Measurements from ENCODE around the gene GPR107.

DNA sequence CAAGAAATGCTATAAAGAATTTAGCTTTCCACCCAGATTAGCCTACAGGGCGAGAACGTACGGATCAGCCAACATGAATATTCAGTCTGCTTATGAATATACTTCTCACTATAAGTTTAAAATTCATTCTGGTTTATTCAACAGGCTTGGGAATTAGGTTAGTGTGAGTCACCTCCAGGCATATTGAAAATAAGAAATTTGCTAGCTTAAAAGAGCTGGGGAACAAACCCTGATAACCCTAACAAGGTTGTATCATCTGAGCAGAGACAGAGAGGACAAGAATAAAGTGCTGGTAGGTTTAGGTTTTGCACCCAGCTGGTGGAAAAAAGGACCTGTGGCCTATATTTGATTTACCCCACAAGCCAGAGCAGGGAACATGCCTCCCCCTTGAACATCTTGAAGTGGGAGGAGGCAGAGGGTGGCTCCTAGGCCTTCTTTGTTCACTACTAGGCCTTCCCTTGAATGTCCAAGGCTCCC lies 23.0 kb upstream of the GPR107 start:
- TF ChIP-seq CTCF (conservative IDR thresholded peaks at IDR 0.05 in 1 of 2, IDR thresholded peaks at IDR 0.05 in 1 of 2; ENCODE audit: extremely low read depth in 1 of 2, insufficient read depth in 1 of 2, low read depth in 1 of 2, low read length in 2 of 2), result no peak
- TF ChIP-seq EZH2 (IDR thresholded peaks at IDR 0.05; ENCODE audit: borderline replicate concordance, low read length), result no peak

Data from mammary epithelial cell (primary cell).